Mammary epithelial cell (primary cell): ENCODE results near the gene RTF1.

Experiments
- CTCF ChIP-seq, 2 donors: IDR thresholded peaks in 1 of 2; conservative IDR thresholded peaks in 1 of 2; 2 replicates each; pipeline ENCODE4 v1.5.1; 2011 to 2012; ENCODE audit warnings: inconsistent platforms in 2 of 2, low read length in 2 of 2, mild to moderate bottlenecking in 2 of 2, control low read depth in 1 of 2, low read depth in 1 of 2; ENCODE audit not compliant: insufficient read depth in 1 of 2; ENCODE audit errors: extremely low read depth in 1 of 2
- EZH2 ChIP-seq: IDR thresholded peaks from 2 replicates; pipeline ENCODE4 v1.6.1; 2012; ENCODE audit warnings: low read length, inconsistent platforms, borderline replicate concordance

GRCh38 chr15:41492597-41493204 lies 75.8 kb downstream of the RTF1 start:
- TF ChIP-seq CTCF (conservative IDR thresholded peaks at IDR 0.05 in 1 of 2, IDR thresholded peaks at IDR 0.05 in 1 of 2; ENCODE audit: extremely low read depth in 1 of 2, insufficient read depth in 1 of 2, low read depth in 1 of 2, low read length in 2 of 2) (no peak), EZH2 (no peak)
